AG10803 (cell line): ENCODE measurements around the gene ZDHHC14.

Experiments
- DNase-seq: peaks from one replicate; pipeline ENCODE4 v3.0.0; 2010; ENCODE audit warnings: low read depth
- H3K4me3 ChIP-seq: 2 replicates; pipeline ENCODE4 v1.5.1; 2011; ENCODE audit warnings: mild to moderate bottlenecking, low read length, control low read depth
- TF ChIP-seq, protein P1 (sequence below): conservative IDR thresholded peaks from 2 replicates; pipeline ENCODE4 v1.5.1; 2011; ENCODE audit warnings: mild to moderate bottlenecking, low read length, control low read depth, inconsistent platforms

The ZDHHC14 gene

GRCh38 chr6:157492741-157493140 is 111.8 kb downstream of the ZDHHC14 start:
- TF ChIP-seq, protein P1, sequence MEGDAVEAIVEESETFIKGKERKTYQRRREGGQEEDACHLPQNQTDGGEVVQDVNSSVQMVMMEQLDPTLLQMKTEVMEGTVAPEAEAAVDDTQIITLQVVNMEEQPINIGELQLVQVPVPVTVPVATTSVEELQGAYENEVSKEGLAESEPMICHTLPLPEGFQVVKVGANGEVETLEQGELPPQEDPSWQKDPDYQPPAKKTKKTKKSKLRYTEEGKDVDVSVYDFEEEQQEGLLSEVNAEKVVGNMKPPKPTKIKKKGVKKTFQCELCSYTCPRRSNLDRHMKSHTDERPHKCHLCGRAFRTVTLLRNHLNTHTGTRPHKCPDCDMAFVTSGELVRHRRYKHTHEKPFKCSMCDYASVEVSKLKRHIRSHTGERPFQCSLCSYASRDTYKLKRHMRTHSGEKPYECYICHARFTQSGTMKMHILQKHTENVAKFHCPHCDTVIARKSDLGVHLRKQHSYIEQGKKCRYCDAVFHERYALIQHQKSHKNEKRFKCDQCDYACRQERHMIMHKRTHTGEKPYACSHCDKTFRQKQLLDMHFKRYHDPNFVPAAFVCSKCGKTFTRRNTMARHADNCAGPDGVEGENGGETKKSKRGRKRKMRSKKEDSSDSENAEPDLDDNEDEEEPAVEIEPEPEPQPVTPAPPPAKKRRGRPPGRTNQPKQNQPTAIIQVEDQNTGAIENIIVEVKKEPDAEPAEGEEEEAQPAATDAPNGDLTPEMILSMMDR = no peak
- H3K4me3 ChIP-seq = no peak overlapping the region
- DNase-seq = no peak

DNA sequence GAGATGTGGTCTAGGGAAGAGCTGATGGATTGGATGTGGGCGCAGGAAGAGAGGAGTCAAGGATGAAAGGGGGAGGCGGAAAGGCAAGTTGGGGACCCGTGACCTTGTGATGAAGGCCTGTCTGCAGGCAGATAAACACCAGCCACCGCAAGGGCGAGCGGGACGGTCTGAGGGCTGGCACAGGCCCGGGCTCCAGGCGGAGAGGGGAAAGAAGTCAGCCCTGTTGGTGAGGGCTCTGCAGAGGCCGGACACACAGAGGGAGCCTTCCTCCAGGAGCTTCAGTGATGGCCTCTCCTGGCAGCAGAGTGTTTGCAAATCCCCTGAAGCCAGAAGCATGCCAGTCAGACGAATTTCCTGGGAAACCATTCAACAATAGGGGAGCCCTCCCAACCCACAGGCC is 112.2 kb downstream of the ZDHHC14 start:
- TF ChIP-seq, protein P1 = no peak
- no peak overlapping the region for H3K4me3 ChIP-seq
- no peak for DNase-seq

GRCh38 chr6:157493576-157493975 is 112.6 kb downstream of the ZDHHC14 start:
- TF ChIP-seq, protein P1 = no peak
- no peak overlapping the region for H3K4me3 ChIP-seq
- no peak for DNase-seq

DNA sequence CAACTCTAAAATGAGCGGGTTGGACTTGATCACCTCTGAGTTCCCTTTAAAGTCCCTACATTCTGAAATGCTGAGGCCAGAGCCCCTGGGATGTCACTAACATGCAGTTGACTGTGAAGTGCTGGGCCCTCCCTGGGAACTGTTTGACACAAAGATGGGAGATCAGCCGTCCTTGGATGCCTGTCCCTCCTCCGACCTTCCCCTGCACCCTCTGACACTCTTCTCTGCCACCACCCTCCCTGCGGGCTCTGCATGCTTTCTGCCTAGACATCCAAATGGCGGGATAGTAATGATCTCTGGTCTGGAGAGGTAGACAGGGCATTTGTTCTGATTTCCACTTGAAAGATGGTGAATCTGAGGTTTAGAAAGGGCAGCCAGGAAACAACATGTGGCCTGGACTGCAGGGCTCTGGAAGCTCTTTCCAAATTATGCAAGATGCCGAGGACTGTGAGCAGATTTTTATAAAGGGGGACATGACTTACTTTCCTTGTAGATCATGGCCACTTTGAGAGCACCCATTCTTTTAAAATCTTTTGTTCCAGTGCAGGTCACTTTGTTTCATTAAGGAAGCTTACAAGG is 113.2 kb downstream of the ZDHHC14 start:
- H3K4me3 ChIP-seq = no peak overlapping the region
- TF ChIP-seq, protein P1 = no peak
- DNase-seq = peak; percentile 30

- DNase-seq = no peak
- H3K4me3 ChIP-seq = no peak overlapping the region
- TF ChIP-seq, protein P1 = no peak
Observed at GRCh38 chr6:157496534-157497095, 115.6 kb downstream of the ZDHHC14 start.

DNA sequence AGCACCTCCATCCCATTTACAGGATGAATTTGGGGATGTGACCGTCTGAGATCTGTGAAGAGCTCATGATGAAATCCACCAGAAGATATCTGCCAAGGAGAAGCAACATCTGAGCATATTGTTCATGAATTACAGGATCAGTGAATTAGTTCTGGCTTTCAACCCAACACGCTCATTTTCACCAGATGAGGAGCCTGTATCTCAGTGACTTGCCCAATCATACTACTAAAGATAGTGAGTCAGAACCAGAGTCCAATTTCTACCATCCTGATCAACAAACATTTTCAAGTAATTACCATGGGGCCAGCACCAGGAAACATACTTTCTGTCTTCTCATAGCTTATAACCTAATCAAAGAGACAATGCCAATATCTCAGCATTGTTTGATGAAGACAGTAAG is 116.6 kb downstream of the ZDHHC14 start:
- peak; percentile 49 for DNase-seq
- TF ChIP-seq, protein P1 = no peak
- no peak overlapping the region for H3K4me3 ChIP-seq

- TF ChIP-seq, protein P1 = no peak
- H3K4me3 ChIP-seq = no peak overlapping the region
- no peak for DNase-seq
Observed at GRCh38 chr6:157498817-157499216, 117.8 kb downstream of the ZDHHC14 start.
